Transverse colon (tissue), 4 donors: ENCODE measurements around the gene PROSER3. TPM values are rescaled to one million over a fixed set of nuclear protein-coding genes. Genes with fewer than 3 reads are reported as not detected.

Source experiments
- DNase-seq: peaks from one replicate; pipeline ENCODE4 v3.0.0-alpha.2; 2019
- H3K27ac ChIP-seq, 4 donors: fragments of 200-600 bp; sonication (generic); 2 replicates each; pipeline ENCODE4 v1.5.1; 2016 to 2018; ENCODE audit warnings: inconsistent platforms in 4 of 4
- H3K27me3 ChIP-seq: fragments of 200-600 bp; sonication (generic); 2 replicates; pipeline ENCODE4 v1.5.1; 2017; ENCODE audit warnings: inconsistent platforms
- H3K36me3 ChIP-seq, 4 donors: fragments of 200-600 bp; sonication (generic); 2 replicates each; pipeline ENCODE4 v1.5.1; 2017 to 2019; ENCODE audit warnings: inconsistent platforms in 4 of 4
- H3K4me1 ChIP-seq, 4 donors: fragments of 200-600 bp; sonication (generic); 2 replicates each; pipeline ENCODE4 v1.5.1; 2017 to 2020; ENCODE audit warnings: inconsistent platforms in 4 of 4
- H3K4me3 ChIP-seq, 4 donors: fragments of 200-600 bp; sonication (generic); 1 replicate in 1 of 4; 2 replicates in 3 of 4; pipeline versions ENCODE4 v1.5.1 to v1.6.1; 2017 to 2019; ENCODE audit warnings: inconsistent platforms in 4 of 4
- H3K9me3 ChIP-seq, 2 donors: fragments of 200-600 bp; sonication (generic); 2 replicates each; pipeline ENCODE4 v1.5.1; 2017 to 2019; ENCODE audit warnings: inconsistent platforms in 2 of 2
- CTCF ChIP-seq, 5 experiments: fragments of 200-600 bp in 3 of 5; fragments of 450-650 bp in 2 of 5; sonication (generic) in 3 of 5; IDR thresholded peaks; 1 replicate in 2 of 5; 2 replicates in 3 of 5; pipeline ENCODE4 v1.5.1; 2016 to 2017; ENCODE audit warnings: antibody characterized with exemption in 5 of 5, inconsistent platforms in 3 of 5, mild to moderate bottlenecking in 2 of 5, moderate library complexity in 1 of 5
- EP300 ChIP-seq: sonication (generic); formaldehyde crosslinking; IDR thresholded peaks from one replicate; pipeline ENCODE4 v1.6.1; 2017; ENCODE audit warnings: antibody characterized with exemption, low read depth
- POLR2A ChIP-seq: fragments of 450-650 bp; IDR thresholded peaks from one replicate; pipeline ENCODE4 v1.6.1; 2016; ENCODE audit warnings: antibody characterized with exemption, mild to moderate bottlenecking, moderate library complexity
- POLR2AphosphoS5 ChIP-seq, 3 donors: sonication (generic); formaldehyde crosslinking; IDR thresholded peaks; one replicate each; pipeline ENCODE4 v1.6.1; 2016; ENCODE audit warnings: antibody characterized with exemption in 3 of 3
- WGBS, 2 donors: methylation state at CpG; one replicate each; pipeline ENCODE4 v1.1.5; 2018; ENCODE audit warnings: low coverage in 1 of 2; 5-methylcytosine and 5-hydroxymethylcytosine counted together
- in situ Hi-C, 4 donors: fragments of 200-750 bp; cut with MboI; loops; one replicate each; pipeline versions ENCODE4 v1.15.0 to v1.15.1; 2017; ENCODE audit warnings: low sequenced_read_pairs in 3 of 4, low pct_ligation_motif_present in 1 of 4, low pct_unique_long_range_greater_than_20kb in 1 of 4
- intact Hi-C: fragments of 100-400 bp; cut with DNase I; formaldehyde crosslinking; loops from one replicate; pipeline ENCODE4 v1.15.1; 2023; ENCODE audit warnings: low total_unique reads
- total RNA-seq, 4 donors: library from RNA; depleted of rRNA; stranded (reverse); fragments of >200 nt; gene quantifications; one replicate each; pipeline ENCODE4 v1.1.0, GENCODE V29; 2016

PROSER3 gene
- total RNA-seq, 4 donors from 2014 or later = 9.2 to 42.8 (median 24.6) TPM

- Histone ChIP-seq H3K4me3 (no peak overlapping the region), H3K4me1 (peaks cover 17 to 48% (median 44%) of the 10 kb centered on the region in 4 donors), H3K36me3 (peaks cover 0 to 14% (median 3%) of the 10 kb centered on the region in 4 donors), H3K27me3 (peaks cover 3% of the 10 kb centered on the region), H3K9me3 (no peaks in the 10 kb centered on the region), H3K27ac (peak overlapping the region in 1 of 4 donors; percentile 99)
- TF ChIP-seq POLR2A (no peak), EP300 (no peak), POLR2AphosphoS5 (IDR thresholded peaks at IDR 0.05) (no peak), CTCF (IDR thresholded peaks at IDR 0.05) (no peak)
- in situ Hi-C loops = no loop called here
- intact Hi-C loops = no loop called here
- 95% methylated on average over 20 of the region's 20 CpGs; no CpG with 5 or more reads in 1 of the 2 donors for WGBS, 2 donors
- DNase-seq = peak; percentile 7
Measured at GRCh38 chr19:35752746-35753350, 5.1 kb upstream of the PROSER3 start.

- intact Hi-C loops (no loop called here), in situ Hi-C loops (no loop called here)
- peaks cover 3% of the 10 kb centered on the region for H3K27me3 ChIP-seq
- peaks cover 18 to 48% (median 44%) of the 10 kb centered on the region in 4 donors for H3K4me1 ChIP-seq
- no peak overlapping the region for H3K4me3 ChIP-seq
- TF ChIP-seq EP300 (no peak), POLR2A (no peak), CTCF (IDR thresholded peaks at IDR 0.05) (no peak), POLR2AphosphoS5 (IDR thresholded peaks at IDR 0.05) (no peak)
- WGBS, 2 donors = 87 to 100% methylated on average over 1 to 20 of the region's 20 CpGs
- peaks cover 0 to 14% (median 3%) of the 10 kb centered on the region in 4 donors for H3K36me3 ChIP-seq
- H3K27ac ChIP-seq = peak overlapping the region; percentile 96 to 99 (median 97)
- no peaks in the 10 kb centered on the region for H3K9me3 ChIP-seq
- peak; percentile 9 for DNase-seq
Measured at GRCh38 chr19:35753634-35754369, 4.2 kb upstream of the PROSER3 start.

GRCh38 chr19:35754370-35755130 is 3.4 kb upstream of the PROSER3 start:
- Histone ChIP-seq H3K36me3 (peaks cover 0 to 14% (median 3%) of the 10 kb centered on the region in 4 donors), H3K4me3 (peak overlapping the region in 1 of 4 donors; percentile 90), H3K27ac (peak overlapping the region; percentile 96 to 99 (median 97)), H3K9me3 (no peaks in the 10 kb centered on the region), H3K27me3 (peaks cover 3% of the 10 kb centered on the region), H3K4me1 (peaks cover 16 to 45% (median 43%) of the 10 kb centered on the region in 4 donors)
- intact Hi-C loops (no loop called here), in situ Hi-C loops (no loop called here)
- 72 to 83% methylated on average over 5 to 13 of the region's 13 CpGs for WGBS, 2 donors
- peak; percentile 7 for DNase-seq
- TF ChIP-seq CTCF (IDR thresholded peaks at IDR 0.05) = no peak
- TF ChIP-seq POLR2AphosphoS5 (IDR thresholded peaks at IDR 0.05) = no peak
- no peak for TF ChIP-seq EP300
- no peak for TF ChIP-seq POLR2A

- Histone ChIP-seq H3K36me3 (peaks cover 0 to 14% (median 3%) of the 10 kb centered on the region in 4 donors), H3K27me3 (peaks cover 3% of the 10 kb centered on the region), H3K27ac (peak overlapping the region; percentile 96 to 99 (median 97)), H3K4me1 (peaks cover 16 to 42% (median 40%) of the 10 kb centered on the region in 4 donors), H3K4me3 (peak overlapping the region in 3 of 4 donors; percentile 35 to 92 (median 90)), H3K9me3 (no peaks in the 10 kb centered on the region)
- intact Hi-C loops (no loop called here), in situ Hi-C loops (no loop called here)
- no peak for TF ChIP-seq EP300
- no peak for TF ChIP-seq CTCF (IDR thresholded peaks at IDR 0.05)
- no peak for TF ChIP-seq POLR2A
- no peak for TF ChIP-seq POLR2AphosphoS5 (IDR thresholded peaks at IDR 0.05)
- 42 to 50% methylated on average over 6 to 16 of the region's 17 CpGs for WGBS, 2 donors
- DNase-seq = no peak
Measured at GRCh38 chr19:35755131-35755549, 2.8 kb upstream of the PROSER3 start.
